Esophagus squamous epithelium (tissue), 5 donors: Measurements from ENCODE around the gene SPECC1. TPM values are rescaled to one million over a fixed set of nuclear protein-coding genes. Genes with fewer than 3 reads are reported as not detected.
"Not testable (repeated sequence)": the region's sequence is repeated elsewhere in the genome, so short reads cannot be mapped to it uniquely, and the experiment has no call there.

Experiments
- DNase-seq: peaks from one replicate; lab custom pipeline; 2025; lab: John Stamatoyannopoulos, UW
- H3K27ac ChIP-seq, 4 donors: fragments of 200-600 bp; sonication (generic); one replicate each; pipeline ENCODE4 v1.5.1; 2016 to 2019; ENCODE audit warnings: mild to moderate bottlenecking in 1 of 4
- H3K27me3 ChIP-seq, 4 donors: fragments of 200-600 bp; sonication (generic); 1 replicate in 3 of 4; 2 replicates in 1 of 4; pipeline versions ENCODE4 v1.5.1 to v1.6.0; 2017 to 2021; ENCODE audit warnings: antibody characterized with exemption in 1 of 4
- H3K36me3 ChIP-seq, 3 donors: fragments of 200-600 bp; sonication (generic); one replicate each; pipeline ENCODE4 v1.5.1; 2016 to 2019
- H3K4me1 ChIP-seq, 3 donors: fragments of 200-600 bp; sonication (generic); one replicate each; pipeline ENCODE4 v1.5.1; 2017 to 2019
- H3K4me3 ChIP-seq, 4 donors: fragments of 200-600 bp; sonication (generic); 1 replicate in 3 of 4; 2 replicates in 1 of 4; pipeline ENCODE4 v1.5.1; 2016 to 2019; ENCODE audit warnings: mild to moderate bottlenecking in 2 of 4, moderate library complexity in 1 of 4
- H3K9me3 ChIP-seq, 3 donors: fragments of 200-600 bp; sonication (generic); one replicate each; pipeline ENCODE4 v1.5.1; 2016 to 2019
- CTCF ChIP-seq, 6 experiments: fragments of 450-650 bp in 4 of 6; fragments of 200-600 bp in 2 of 6; sonication (generic) in 2 of 6; IDR thresholded peaks; one replicate each; pipeline ENCODE4 v1.5.1; 2016 to 2019; ENCODE audit warnings: antibody characterized with exemption in 6 of 6, mild to moderate bottlenecking in 4 of 6, moderate library complexity in 4 of 6
- POLR2A ChIP-seq, 4 donors: fragments of 450-650 bp; IDR thresholded peaks; one replicate each; pipeline ENCODE4 v1.6.1; 2017; ENCODE audit warnings: antibody characterized with exemption in 4 of 4, mild to moderate bottlenecking in 4 of 4, moderate library complexity in 3 of 4
- WGBS, 2 donors: methylation state at CpG; one replicate each; pipeline ENCODE4 v1.1.5; 2018; 5-methylcytosine and 5-hydroxymethylcytosine counted together
- intact Hi-C: fragments of 100-400 bp; cut with DNase I; formaldehyde crosslinking; loops from one replicate; pipeline ENCODE4 v1.15.0; 2022
- total RNA-seq, 4 donors: library from RNA; depleted of rRNA; stranded (reverse); fragments of >200 nt; gene quantifications; one replicate each; pipeline ENCODE4 v1.1.0, GENCODE V29; 2016
- donor health status: DM: yes; HTN: yes; CAD: no.

Gene SPECC1
- total RNA-seq, 4 donors from 2014 or later: 13.8 to 29.6 (median 19.0) TPM

- Histone ChIP-seq H3K4me3 (no peak overlapping the region), H3K9me3 (no peaks in the 10 kb centered on the region), H3K27me3 (no peaks in the 10 kb centered on the region), H3K4me1 (peaks cover 0 to 6% (median 0%) of the 10 kb centered on the region in 3 donors), H3K27ac (no peak overlapping the region), H3K36me3 (peaks cover 0 to 24% (median 0%) of the 10 kb centered on the region in 3 donors)
- no peak for DNase-seq
- 92 to 94% methylated on average over 8 of the region's 8 CpGs for WGBS, 2 donors
- TF ChIP-seq POLR2A (IDR thresholded peaks at IDR 0.05) (no peak), CTCF (IDR thresholded peaks at IDR 0.05) (no peak)
- intact Hi-C loops: no loop called here
Observed at GRCh38 chr17:20262226-20263114, 253.3 kb downstream of the SPECC1 start.

DNA sequence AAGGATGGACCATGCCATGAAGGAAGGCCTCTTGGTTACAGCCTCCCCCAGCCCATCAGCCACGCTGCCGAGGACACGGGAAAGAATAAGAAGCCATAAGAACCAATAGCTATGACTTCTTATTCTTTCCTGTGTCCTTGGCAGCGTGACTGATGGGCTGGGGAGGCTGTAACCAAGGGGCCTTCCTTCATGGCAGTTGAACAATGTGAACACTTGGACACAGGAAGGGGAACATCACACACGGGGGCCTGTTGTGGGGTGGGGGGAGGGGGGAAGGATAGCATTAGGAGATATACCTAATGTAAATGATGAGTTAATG lies 253.9 kb downstream of the SPECC1 start:
- intact Hi-C loops, H3K27me3 ChIP-seq, H3K4me1 ChIP-seq, H3K4me3 ChIP-seq, H3K27ac ChIP-seq, DNase-seq, H3K9me3 ChIP-seq: not testable (repeated sequence)
- peaks cover 0 to 18% (median 0%) of the 10 kb centered on the region in 3 donors for H3K36me3 ChIP-seq
- 60 to 70% methylated on average over 2 to 4 of the region's 5 CpGs for WGBS, 2 donors

- Histone ChIP-seq H3K9me3 (no peaks in the 10 kb centered on the region), H3K4me1 (peaks cover 0 to 10% (median 0%) of the 10 kb centered on the region in 3 donors), H3K36me3 (peaks cover 0 to 12% (median 0%) of the 10 kb centered on the region in 3 donors), H3K27me3 (no peaks in the 10 kb centered on the region), H3K4me3 (no peak overlapping the region), H3K27ac (no peak overlapping the region)
- no peak for TF ChIP-seq CTCF (IDR thresholded peaks at IDR 0.05)
- no peak for TF ChIP-seq POLR2A (IDR thresholded peaks at IDR 0.05)
- 50 to 55% methylated on average over 5 of the region's 5 CpGs for WGBS, 2 donors
- intact Hi-C loops: no loop called here
- DNase-seq: no peak
Observed at GRCh38 chr17:20263595-20263994, 254.4 kb downstream of the SPECC1 start.

DNA sequence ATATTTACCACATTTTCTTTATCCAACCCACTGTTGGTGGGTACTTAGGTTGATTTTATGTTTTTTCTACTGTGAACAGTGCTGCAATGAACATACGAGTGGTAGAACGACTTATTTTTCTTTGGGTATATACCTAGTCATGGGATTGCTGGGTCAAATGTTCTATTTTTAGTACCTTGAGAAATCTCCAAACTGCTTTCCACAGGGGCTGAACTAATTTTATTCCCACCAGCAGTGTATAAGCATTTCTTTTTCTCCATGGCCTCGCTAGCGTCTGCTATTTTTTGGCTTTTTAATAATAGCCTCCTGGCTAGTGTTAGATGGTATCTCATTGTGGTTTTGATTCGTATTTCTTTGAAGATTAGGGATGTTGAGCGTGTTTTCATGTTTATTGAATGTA lies 255.8 kb downstream of the SPECC1 start:
- Histone ChIP-seq H3K4me1 (peaks cover 0 to 14% (median 0%) of the 10 kb centered on the region in 3 donors), H3K9me3 (no peaks in the 10 kb centered on the region), H3K4me3 (no peak overlapping the region), H3K36me3 (peaks cover 0 to 7% (median 0%) of the 10 kb centered on the region in 3 donors), H3K27me3 (no peaks in the 10 kb centered on the region), H3K27ac (no peak overlapping the region)
- WGBS, 2 donors: 87 to 91% methylated on average over 6 of the region's 6 CpGs
- TF ChIP-seq CTCF (IDR thresholded peaks at IDR 0.05) (no peak), POLR2A (IDR thresholded peaks at IDR 0.05) (no peak)
- intact Hi-C loops: no loop called here
- DNase-seq: no peak

DNA sequence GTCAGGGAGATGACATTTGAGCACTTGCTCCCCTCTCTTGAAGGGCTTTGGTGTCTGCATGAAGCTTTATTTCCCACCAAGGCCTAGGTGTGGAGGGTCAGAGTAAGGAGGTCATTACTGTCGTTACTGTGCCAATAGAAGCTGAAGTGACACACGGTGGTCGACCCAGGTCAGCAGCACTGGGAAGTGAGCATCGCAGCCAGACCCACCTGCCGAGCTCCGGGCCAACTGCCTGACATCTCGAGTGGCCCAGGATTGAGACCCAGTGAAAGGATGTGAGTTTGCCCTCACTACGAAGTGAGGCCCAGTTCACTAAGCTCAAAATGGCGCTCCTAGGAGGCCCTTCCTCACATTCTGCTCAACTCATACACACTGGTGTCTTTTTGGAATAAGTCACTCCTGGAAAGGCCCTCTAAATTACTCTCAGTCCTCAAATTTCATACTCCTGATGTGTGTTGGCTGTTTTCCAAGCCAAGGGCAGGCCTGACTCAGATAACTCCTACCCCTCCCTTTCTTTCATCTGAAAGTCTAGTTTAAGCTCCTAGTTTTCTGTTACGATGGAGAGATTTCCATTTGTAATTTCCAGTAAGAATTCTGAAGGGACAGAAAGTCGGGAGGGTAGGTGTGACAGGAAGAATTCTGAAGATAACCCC lies 257.8 kb downstream of the SPECC1 start:
- Histone ChIP-seq H3K27ac (no peak overlapping the region), H3K4me1 (peaks cover 0 to 14% (median 0%) of the 10 kb centered on the region in 3 donors), H3K9me3 (no peaks in the 10 kb centered on the region), H3K4me3 (no peak overlapping the region), H3K27me3 (no peaks in the 10 kb centered on the region), H3K36me3 (no peaks in the 10 kb centered on the region)
- intact Hi-C loops: no loop called here
- TF ChIP-seq CTCF (IDR thresholded peaks at IDR 0.05) (no peak), POLR2A (IDR thresholded peaks at IDR 0.05) (no peak)
- WGBS, 2 donors: 76 to 90% methylated on average over 6 to 10 of the region's 11 CpGs
- DNase-seq: no peak
